ENCODE measurements around the gene SERPINE2.

SERPINE2 gene

DNA sequence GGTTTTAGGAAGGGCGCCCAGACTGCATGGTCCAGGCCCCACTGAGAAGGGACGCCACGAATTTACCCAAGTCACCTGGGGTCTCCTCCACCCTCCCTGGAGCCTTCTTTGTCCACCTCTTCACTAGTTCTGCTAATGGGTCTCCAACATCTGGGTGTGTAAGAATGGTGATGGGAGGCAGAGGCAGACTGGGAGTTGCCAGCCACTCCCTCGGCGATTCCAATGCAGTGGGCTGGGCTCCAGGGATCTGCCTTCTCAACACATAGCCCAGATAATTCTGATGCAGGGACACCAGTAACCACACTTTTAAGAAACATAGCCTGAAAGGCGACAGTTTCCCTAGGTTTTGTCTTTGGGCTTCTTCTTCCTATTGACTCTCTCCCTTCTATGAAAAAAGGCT lies 42.7 kb downstream of the SERPINE2 start:
- no peak for DNase-seq (ENCODE audit: low read depth)
- no peak overlapping the region for H3K4me3 ChIP-seq (ENCODE audit: control insufficient read depth, low read depth, low read length)
- TF ChIP-seq, protein P1, sequence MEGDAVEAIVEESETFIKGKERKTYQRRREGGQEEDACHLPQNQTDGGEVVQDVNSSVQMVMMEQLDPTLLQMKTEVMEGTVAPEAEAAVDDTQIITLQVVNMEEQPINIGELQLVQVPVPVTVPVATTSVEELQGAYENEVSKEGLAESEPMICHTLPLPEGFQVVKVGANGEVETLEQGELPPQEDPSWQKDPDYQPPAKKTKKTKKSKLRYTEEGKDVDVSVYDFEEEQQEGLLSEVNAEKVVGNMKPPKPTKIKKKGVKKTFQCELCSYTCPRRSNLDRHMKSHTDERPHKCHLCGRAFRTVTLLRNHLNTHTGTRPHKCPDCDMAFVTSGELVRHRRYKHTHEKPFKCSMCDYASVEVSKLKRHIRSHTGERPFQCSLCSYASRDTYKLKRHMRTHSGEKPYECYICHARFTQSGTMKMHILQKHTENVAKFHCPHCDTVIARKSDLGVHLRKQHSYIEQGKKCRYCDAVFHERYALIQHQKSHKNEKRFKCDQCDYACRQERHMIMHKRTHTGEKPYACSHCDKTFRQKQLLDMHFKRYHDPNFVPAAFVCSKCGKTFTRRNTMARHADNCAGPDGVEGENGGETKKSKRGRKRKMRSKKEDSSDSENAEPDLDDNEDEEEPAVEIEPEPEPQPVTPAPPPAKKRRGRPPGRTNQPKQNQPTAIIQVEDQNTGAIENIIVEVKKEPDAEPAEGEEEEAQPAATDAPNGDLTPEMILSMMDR (conservative IDR thresholded peaks at IDR 0.05; ENCODE audit: control insufficient read depth, insufficient read depth, low read depth, low read length) = no peak

- no peak overlapping the region for H3K4me3 ChIP-seq (ENCODE audit: control insufficient read depth, low read depth, low read length)
- TF ChIP-seq, protein P1 (conservative IDR thresholded peaks at IDR 0.05; ENCODE audit: control insufficient read depth, insufficient read depth, low read depth, low read length) = no peak
- peak; percentile 58 for DNase-seq (ENCODE audit: low read depth)
These were observed 43.5 kb downstream of the SERPINE2 start for GRCh38 chr2:223995569-223995968.

GRCh38 chr2:223994562-223995162 lies 44.4 kb downstream of the SERPINE2 start:
- DNase-seq (ENCODE audit: low read depth) = no peak
- TF ChIP-seq, protein P1 (conservative IDR thresholded peaks at IDR 0.05; ENCODE audit: control insufficient read depth, insufficient read depth, low read depth, low read length) = no peak
- no peak overlapping the region for H3K4me3 ChIP-seq (ENCODE audit: control insufficient read depth, low read depth, low read length)

- H3K4me3 ChIP-seq (ENCODE audit: control insufficient read depth, low read depth, low read length) = no peak overlapping the region
- peak; percentile 91 for DNase-seq (ENCODE audit: low read depth)
- TF ChIP-seq, protein P1 (conservative IDR thresholded peaks at IDR 0.05; ENCODE audit: control insufficient read depth, insufficient read depth, low read depth, low read length) = peak; percentile 88
These were observed 45.4 kb downstream of the SERPINE2 start for GRCh38 chr2:223993634-223994232.

- no peak for DNase-seq (ENCODE audit: low read depth)
- TF ChIP-seq, protein P1 (conservative IDR thresholded peaks at IDR 0.05; ENCODE audit: control insufficient read depth, insufficient read depth, low read depth, low read length) = no peak
- H3K4me3 ChIP-seq (ENCODE audit: control insufficient read depth, low read depth, low read length) = no peak overlapping the region
These were observed 47.5 kb downstream of the SERPINE2 start for GRCh38 chr2:223991611-223992010.

DNA sequence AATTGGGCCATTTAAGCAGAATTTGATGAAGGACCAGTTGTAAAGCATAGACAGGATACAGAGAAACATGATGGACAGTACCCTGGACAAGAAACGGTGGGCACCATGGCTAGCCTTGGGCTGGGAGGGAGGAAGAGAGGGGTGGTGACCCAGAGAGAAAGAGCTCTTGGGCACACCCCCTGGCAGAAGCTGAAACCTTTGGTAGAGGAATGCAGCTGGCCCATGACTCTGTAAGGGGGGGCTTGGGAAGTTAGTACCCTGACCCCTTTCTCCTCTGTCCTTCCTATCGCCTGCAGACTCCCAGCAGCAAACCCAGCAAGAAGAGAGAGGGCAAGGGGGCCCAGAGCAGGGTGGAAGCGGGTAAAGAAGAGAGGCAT lies 49.2 kb downstream of the SERPINE2 start:
- no peak overlapping the region for H3K4me3 ChIP-seq (ENCODE audit: control insufficient read depth, low read depth, low read length)
- TF ChIP-seq, protein P1 (conservative IDR thresholded peaks at IDR 0.05; ENCODE audit: control insufficient read depth, insufficient read depth, low read depth, low read length) = no peak
- no peak for DNase-seq (ENCODE audit: low read depth)

All from fibroblast of mammary gland (primary cell).